Measurements from ENCODE around the gene MSL3.

The MSL3 gene

GRCh38 chrX:11757719-11758399 is at the start of gene MSL3:
MSL3 (plus strand) TSS chrX:11758237; CDS start chrX:11758264, 27 bp downstream.
- DNase-seq: peak; percentile 37

- DNase-seq: no peak
These were observed 35.7 kb upstream of the MSL3 start for GRCh38 chrX:11722304-11722703.

GRCh38 chrX:11724122-11725017 is 33.7 kb upstream of the MSL3 start:
- DNase-seq: no peak

GRCh38 chrX:11725631-11726442 is 32.2 kb upstream of the MSL3 start:
- no peak for DNase-seq

DNA sequence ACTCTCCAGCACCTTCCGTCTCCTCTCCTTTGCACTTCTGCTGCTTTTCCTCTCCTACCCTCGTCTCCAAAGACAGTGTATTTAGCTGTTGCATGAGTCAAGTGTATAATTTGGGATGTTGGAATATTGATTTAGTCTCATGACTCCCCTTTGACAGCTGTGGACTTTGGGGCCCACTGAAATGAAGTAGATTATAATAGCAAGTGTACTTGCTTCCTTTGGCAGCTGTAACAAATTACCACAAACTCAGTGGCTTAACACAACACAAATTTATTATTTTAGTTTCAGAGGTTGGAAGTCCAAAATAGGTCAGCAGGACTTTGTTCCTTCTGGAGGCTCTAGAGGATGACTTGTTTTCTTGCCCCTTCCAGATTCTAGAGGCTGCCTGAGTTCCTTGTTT is 29.5 kb upstream of the MSL3 start:
- DNase-seq: no peak

GRCh38 chrX:11733614-11734013 is 24.4 kb upstream of the MSL3 start:
- no peak for DNase-seq

DNA sequence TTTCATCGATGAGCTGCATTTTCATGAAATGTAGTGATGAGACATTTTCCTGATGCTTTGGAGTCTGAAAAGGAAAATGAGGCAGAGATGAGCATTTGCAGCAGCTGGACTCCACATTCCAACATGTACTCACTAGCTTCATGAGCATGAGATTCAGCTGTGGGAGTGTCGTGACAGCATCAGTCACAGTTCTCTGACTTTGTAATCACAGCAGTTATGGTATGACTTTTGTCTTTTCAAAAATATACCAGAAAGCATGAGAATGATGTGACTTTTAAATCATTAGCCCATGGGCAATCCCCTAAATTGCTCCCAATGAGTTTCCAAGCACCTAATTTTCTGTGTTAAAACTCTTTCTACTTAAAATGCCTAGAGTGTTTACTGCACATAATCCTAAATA is 18.3 kb upstream of the MSL3 start:
- no peak for DNase-seq

DNA sequence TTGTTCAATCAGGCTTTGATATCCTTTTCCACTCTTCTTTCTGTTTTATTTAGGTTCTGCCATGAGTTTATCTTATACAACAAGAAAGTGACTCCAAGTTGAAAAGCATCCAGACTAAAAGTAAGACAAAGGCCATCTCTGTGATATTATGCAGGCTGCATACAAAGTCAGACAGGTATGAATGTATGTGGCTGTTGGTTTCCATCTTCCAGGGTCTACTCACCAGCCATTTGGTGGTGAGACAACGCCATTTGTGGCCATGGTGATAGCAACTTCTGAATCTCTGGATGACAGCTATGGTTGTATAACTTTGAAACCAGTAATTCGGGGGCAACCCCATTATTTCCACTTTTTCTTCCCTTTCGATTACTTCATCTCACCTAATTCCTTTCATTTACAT is 17.2 kb upstream of the MSL3 start:
- DNase-seq: no peak

- DNase-seq: no peak
These were observed 16.5 kb upstream of the MSL3 start for GRCh38 chrX:11741574-11741973.

DNA sequence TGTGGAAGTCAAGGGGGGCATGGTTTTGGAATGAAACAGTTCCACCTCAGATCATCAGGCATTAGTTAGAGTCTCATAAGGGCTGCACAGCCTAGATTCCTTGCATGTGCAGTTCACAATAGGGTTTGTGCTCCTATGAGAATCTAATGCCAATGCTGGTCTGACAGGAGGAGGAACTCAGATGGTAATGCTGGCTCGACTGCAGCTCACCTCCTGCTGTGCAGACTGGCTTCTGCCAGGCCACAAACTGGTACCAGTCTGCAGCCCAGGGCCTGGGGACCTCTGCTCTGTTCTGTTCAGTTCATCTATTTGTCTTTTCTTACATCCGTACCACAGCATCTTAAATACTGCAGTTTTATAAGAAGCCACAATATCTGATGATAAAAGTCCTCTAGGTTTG is 12.2 kb upstream of the MSL3 start:
- DNase-seq: no peak

DNA sequence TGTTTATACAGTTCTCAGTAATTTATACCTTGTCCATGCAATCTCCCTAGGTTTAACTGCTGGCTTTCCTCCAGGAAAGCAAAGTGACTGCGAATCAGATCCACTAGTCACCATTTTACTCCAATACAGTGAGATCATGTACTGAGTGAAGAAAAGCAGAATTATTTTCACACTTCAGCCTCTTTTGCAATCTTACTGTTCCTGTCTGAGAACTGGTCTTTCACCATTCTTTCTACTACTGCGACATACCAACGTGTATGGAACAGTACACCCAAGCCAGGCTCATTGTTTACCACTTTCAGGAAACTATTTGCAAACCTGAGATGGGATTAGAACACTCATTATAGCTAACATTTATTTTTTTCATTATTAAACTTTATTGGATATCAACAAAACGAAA is 8.0 kb upstream of the MSL3 start:
- DNase-seq: no peak

- DNase-seq: no peak
These were observed 7.3 kb upstream of the MSL3 start for GRCh38 chrX:11750694-11751093.

GRCh38 chrX:11751261-11751660 is 6.8 kb upstream of the MSL3 start:
- no peak for DNase-seq

- no peak for DNase-seq
These were observed 4.4 kb upstream of the MSL3 start for GRCh38 chrX:11753668-11754067.

- no peak for DNase-seq
These were observed 2.9 kb upstream of the MSL3 start for GRCh38 chrX:11754958-11755645.

- peak; percentile 41 for DNase-seq
These were observed 2.3 kb upstream of the MSL3 start for GRCh38 chrX:11755724-11756123.

DNA sequence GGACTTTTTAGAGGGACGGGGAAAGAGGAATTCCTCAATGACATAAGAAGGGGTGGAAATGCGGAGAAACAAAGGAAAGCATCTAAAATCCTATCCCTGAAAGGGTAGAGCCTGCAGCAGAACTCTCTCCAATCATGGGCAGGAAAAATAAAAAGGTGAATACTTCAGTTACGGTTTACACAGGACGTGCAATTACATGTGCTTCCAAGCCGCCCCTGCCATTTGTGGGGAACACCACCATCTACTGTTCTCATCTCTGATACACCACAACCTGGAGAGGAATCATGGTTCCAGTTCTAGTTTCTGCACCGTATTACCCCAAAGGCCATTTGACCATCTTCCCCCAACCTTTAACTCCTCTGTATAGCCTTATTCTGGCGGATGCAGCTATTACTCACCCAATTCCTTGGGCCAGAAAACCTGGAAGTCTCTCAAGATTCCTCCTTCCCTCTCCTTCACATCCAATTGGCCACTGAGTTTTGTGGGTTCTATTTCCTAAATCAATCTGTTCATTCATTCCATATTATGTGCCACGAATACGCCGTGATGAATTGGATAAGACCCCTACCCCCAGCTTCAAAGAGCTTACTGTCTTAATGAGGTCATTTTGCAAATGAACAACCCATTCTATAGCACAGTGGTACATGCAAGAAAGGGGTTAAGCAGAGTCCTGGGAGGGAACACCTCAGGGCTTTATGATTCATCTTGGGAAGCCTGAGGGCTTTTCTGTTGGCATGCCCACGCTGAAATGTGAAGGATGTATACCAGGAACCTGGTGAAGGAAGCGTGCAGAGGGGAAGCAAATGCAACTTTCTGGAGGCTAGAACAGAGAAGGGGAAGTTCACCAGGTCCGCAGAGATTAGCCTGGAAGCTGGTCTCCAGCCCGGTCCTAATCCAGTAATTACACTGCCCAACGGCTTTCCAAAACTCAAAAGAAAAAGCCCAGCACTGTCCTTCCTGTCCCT is 1.4 kb upstream of the MSL3 start:
- DNase-seq: peak; percentile 24

- DNase-seq: no peak
These were observed 679 bp upstream of the MSL3 start for GRCh38 chrX:11757397-11757718.

DNA sequence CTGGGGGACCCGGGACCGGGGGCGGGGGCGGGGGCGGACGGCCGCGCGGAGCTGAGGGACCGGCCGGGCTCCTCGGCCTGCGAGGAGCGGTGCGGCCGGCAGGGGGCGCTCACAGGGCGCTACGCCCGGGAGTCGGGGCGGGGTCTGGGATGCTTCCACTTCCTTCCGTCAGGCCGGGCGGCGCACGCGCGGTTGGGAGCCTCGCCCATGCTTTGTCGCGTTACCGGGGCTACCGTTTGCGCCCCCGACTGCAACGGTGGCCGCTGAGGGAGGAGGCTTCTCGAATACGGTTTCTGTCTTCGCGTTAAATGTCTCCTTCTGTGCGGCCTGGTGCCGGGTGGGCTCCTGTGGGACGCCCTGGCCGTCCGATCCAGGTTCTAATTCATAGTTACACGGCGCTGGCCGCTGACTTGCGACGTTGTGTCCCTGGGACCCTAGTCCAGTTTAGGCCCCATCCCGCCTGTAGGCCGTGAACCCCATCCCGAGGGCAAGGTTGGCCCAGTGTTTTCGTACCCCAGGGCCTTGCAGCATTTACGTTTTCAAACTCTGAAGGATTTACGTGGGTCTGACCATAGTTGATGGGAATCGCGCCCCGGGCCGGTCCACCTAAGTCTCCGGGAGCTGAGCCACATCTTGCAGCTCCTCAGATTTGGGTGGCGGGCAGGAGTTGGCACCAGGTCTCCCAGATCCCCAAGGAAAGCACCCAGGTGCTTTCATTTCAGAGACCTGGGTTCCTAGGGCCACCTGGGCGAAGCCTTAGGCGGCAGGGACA is 549 bp downstream of the MSL3 start:
- peak; percentile 53 for DNase-seq

DNA sequence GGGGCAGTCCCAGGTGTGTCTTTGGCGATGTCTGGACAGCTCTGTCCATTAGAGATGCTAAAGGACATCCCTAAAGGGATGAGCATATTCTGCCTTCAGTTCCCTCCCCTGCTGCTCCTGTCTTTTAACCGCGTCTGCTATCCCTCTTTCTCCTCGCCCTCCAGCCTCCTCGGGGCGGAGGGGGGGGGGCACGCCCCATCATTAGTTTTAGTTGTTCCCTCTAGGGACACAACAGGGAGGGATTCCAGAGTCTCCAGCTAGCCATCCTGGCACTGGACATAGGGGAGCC is 1.1 kb downstream of the MSL3 start:
- no peak for DNase-seq

All from DMS153 (cell line).